Stimulated activated CD4-positive, alpha-beta T cell treated with anti-CD3 and anti-CD28 coated beads, Interleukin-1b, Interleukin-23, amount 100 ng/mL, for 1 hour (primary cell): ENCODE results near the gene IRAG1.

Experiments used
- DNase-seq, 2 donors: peaks; one replicate each; pipeline ENCODE4 v3.0.0-alpha.2; 2020; ENCODE audit warnings: low read depth in 2 of 2

The IRAG1 gene

DNA sequence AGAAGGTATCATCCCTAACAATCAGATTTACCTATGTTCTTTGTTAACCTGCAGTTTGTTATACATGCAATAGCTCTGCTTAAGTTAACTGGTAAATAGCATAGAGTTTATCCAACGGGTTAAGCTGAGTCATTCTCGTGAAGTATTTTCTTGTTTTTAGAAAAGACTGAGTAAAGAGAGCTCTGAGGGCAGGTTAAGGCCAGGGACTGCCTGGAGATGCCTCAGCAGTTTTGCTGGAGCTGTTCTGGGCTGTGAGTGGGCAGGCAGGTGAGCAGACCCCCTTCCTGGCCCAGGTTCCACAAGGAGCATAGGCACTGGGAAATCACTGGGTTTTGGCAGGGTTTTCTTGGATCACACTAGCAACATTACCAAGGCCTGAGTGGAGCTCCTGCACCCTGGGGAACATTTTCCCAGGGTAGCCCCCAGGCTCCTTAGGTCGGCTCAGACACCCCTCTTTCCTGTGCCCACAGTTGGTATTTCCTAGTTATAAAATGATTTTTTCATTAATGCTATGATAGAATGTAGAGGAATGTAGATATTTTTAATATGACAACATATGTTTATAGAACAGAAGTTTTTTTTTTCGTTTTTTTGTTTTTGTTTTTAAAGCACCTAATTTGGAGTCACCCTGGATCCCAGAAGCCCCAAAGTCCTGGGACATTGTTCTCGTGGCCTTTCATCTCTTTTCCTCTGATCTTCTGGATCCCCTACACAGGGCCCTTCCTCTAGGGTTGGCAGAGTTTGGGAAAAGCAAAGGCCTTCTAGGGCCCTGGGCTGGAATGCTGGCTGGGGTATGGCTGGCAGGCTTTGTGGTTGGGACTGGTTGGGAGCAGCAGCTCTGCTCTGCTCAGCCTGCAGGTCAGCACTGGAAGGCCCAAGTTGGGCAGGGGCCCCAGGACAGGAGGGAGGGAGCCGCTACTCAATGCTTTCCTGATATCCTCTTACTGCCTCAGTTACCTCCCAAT lies 26.7 kb downstream of the IRAG1 start:
- DNase-seq, result no peak

DNA sequence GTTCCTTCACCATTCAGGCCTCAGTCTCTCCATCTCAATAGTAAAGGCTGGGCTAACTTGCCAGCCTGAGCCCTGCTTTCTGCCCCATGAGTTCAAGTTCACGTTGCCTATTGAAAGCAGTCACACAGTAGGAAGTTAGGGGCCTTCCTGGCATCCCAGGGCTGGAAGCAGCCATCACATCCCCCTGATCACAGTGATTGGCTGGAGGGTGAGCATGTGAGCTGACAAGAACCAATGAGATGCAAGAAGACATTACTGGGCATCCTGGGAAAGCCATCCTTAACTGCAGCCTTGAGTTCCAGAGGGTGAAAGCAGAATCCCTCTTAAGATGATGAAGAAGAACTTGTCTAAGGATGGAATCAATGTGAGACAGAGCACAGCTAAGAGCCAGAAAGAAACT lies 29.1 kb downstream of the IRAG1 start:
- no peak for DNase-seq

- no peak for DNase-seq
Observed at GRCh38 chr11:10663990-10664389, 29.6 kb downstream of the IRAG1 start.

GRCh38 chr11:10663365-10663764 lies 30.2 kb downstream of the IRAG1 start:
- no peak for DNase-seq

DNA sequence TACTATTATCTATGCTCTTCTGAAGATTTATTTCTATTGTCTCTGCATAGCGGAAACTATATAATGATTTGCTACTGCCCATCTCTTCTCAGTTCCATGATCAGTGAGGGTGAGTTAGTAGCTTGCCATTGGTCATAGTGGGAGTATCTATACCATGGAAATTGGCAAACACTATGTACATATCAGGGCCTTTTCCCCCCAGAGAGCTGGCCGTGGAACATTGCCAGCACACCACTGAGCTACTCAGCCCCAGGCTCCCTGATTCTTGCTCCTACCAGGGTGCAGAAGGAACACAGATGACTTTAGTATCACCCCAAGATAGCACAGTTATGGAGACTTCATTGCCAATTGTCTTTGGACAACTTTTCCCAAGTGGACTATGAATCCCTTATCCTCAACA lies 33.2 kb downstream of the IRAG1 start:
- DNase-seq, result no peak

DNA sequence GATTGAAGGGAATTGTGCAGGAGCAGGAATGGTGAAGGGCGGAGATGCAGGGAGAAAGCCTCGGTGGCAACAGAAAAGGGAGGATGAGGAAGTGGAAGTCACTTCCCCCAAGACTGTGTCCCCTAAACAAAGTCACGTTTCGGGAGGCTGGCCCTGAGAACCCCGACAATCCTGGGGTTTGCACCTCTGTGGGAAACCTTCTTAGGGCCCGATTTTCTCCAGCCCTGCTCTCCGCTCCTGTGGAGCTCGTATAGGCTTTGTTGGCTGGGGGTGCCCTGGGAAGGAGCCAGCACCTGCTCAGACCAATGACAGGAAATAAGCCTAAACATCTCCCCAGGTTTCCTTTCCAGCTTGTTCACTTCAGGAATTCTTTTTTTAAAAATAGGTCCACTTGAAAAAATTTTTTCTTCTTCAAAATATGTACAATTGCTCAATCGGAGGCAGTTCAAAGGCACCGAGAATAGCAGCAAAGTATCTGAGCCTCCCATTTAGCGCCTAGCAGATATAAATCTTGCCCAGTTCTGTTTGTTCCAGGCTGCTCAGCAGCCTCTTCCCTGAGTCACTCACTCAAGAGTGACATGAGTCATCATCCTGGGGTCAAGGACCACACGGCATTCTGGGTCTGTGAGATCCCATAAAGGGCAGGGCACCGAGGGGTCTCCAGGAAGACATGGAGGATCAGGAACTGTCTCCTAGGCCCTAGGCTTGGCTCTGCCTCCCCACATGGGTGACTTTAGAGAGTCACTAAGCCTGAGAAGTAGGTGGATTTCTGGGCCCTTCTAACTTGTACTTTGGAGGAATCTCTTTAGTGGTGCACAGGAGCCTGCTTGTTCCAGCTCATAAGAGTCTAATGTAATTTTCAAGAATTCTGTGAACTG lies 34.0 kb downstream of the IRAG1 start:
- no peak for DNase-seq

DNA sequence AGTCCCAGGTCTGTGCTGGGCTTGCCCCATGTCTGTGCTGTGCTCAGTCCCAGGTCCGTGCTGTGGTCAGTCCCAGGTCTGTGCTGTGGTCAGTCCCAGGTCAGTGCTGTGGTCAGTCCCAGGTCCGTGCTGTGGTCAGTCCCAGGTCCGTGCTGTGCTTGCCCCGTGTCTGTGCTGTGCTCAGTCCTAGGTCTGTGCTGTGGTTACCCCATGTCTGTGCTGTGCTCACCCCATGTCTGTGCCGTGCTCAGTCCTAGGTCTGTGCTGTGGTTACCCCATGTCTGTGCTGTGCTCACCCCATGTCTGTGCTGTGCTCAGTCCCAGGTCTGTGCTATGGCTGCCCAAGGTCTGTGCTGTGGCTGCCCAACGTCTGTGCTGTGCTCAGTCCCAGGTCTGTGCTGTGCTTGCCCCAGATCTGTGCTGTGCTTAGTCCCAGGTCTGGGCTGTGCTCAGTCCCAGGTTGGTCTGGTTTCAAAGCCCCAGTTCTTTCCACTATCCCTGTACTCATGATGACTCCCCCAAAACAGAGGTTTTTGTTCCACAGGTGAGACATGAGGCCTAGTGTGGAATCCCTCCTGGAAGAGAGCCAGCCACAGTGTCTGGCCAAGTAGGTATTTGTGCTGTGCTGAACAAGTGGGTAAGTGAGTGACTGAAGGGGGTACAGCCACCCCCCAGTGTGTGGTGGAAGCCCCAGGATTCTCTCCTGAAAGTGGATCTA lies 34.8 kb downstream of the IRAG1 start:
- DNase-seq, result no peak

DNA sequence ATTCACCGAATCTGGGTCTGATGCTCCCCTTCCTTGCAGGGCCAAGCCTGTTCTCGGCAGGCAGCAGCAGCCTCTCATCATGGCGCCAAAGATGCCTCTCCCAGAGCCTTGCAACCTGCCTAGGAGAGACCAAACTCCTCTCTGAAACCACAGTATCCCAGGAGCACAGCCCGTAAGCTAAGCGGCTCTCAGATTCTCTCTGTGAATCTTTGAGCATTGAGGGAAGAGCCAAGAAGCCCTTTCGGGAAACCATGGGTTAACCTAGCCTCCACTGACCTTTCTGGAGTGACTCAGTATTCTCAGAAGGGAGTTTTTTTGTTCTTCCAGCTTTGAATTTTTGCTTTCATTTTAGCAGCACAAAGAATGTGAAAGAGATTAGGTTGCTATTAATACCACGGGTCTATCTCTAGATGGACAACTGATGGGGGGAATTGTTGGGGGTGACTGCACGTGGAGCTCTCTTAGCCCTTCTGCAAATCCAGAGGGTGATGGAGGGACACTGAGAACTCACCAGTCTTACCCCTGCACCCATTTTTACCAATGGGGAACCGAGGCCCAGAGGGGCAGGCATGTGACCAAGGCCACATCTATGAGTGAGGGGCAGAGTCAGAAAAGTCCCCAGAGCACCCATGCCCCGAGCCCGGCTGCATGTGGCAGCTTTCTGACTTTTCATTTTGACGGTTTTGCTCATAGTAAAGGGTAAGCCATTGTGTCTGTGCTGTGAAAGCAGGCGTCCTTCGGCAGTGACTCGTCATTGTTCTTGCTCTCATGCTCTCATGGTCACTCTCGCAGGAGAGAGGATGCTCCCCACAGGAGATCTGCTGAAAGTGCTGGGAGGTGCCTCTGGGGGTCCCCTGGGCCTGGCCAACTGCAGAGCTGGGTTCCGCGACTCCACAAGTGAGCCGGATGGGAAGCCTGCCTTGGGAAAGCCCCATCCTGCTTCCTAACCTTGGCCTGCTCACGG lies 36.0 kb downstream of the IRAG1 start:
- no peak for DNase-seq

GRCh38 chr11:10655943-10656576 lies 37.5 kb downstream of the IRAG1 start:
- DNase-seq, result no peak

DNA sequence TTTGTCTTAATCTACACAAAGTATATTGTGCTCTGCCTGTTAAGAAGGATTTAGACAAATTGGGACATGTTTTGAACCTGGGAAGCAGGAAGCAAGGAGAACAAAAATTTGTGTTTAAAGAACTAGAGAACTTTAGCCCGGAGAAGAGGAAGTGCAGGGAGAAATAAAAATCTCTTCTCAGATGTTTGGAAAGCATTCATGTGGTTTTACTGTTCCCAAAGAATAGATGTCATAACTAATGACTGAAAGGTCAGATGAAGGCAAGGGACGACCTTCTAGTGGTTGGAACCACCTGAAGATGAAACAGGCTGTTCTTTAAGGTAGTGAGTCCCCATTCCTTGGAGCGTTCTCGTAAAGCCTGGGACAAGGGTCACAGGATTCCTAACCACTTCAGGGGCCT lies 38.3 kb downstream of the IRAG1 start:
- no peak for DNase-seq

GRCh38 chr11:10654811-10655150 lies 38.8 kb downstream of the IRAG1 start:
- DNase-seq, result no peak

- no peak for DNase-seq
Observed at GRCh38 chr11:10653946-10654810, 39.4 kb downstream of the IRAG1 start.

- DNase-seq, result no peak
Observed at GRCh38 chr11:10653261-10653660, 40.3 kb downstream of the IRAG1 start.

GRCh38 chr11:10651656-10652361 lies 41.7 kb downstream of the IRAG1 start:
- DNase-seq, result no peak

DNA sequence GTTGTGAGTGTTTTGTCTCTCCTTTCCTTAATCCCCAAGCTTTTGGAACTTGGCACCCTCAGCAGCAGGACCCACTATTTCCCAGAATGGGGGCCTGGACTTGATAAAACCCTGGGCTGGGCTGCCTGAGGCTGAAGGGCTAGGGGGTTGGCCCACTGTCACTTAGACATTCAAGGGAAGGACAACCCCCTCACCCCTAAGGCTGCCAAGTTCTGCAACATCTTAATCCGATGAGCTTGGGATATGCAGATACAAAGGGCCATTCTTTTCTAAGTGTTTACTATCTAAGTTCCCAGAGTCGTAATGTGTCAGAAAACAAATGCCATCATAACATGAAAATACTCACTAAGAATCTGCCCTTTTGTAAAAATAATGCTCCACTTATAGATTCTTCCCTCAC lies 42.9 kb downstream of the IRAG1 start:
- DNase-seq, result no peak

DNA sequence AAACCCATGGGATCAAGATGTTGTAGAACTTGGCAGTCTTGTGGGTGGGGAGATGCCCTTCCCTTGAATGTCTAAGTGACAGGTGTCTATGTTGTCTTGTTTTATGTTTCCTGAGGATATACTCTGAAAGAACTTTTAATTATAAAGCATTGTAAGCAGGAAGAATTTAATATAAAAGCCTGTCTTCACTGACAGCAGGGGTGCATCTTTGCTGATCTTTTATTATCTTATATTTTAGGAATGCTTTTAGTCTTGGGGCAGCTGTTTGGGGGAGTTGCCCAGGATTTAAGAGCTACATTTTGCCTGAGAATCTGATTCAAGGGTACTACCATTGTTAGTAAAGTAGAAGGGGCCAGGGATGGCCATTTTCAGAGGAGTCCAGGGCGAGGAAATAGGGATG lies 43.4 kb downstream of the IRAG1 start:
- DNase-seq, result no peak

GRCh38 chr11:10648871-10649270 lies 44.7 kb downstream of the IRAG1 start:
- DNase-seq, result no peak

GRCh38 chr11:10646681-10647355 lies 46.7 kb downstream of the IRAG1 start:
- no peak for DNase-seq
